Endothelial cell (in vitro differentiated cells): ENCODE data around the gene ORC2. TPM values are rescaled to one million over a fixed set of nuclear protein-coding genes. Genes with fewer than 3 reads are reported as not detected.

Source experiments
- DNase-seq: peaks from one replicate; pipeline ENCODE4 v3.0.0; 2021; ENCODE audit warnings: low spot score
- H3K27ac Mint-ChIP-seq: one replicate; pipeline ENCODE4 v1.8.0; 2021; ENCODE audit warnings: mixed read lengths, inconsistent platforms; ENCODE audit not compliant: unreplicated experiment
- H3K27me3 Mint-ChIP-seq: one replicate; pipeline ENCODE4 v1.8.0; 2021; ENCODE audit warnings: mild to moderate bottlenecking, moderate library complexity, mixed read lengths, inconsistent platforms; ENCODE audit not compliant: unreplicated experiment
- H3K36me3 Mint-ChIP-seq: one replicate; pipeline ENCODE4 v1.8.0; 2021; ENCODE audit warnings: mild to moderate bottlenecking, low read depth, mixed read lengths, inconsistent platforms; ENCODE audit not compliant: unreplicated experiment
- H3K4me1 Mint-ChIP-seq: one replicate; pipeline ENCODE4 v1.8.0; 2021; ENCODE audit warnings: mild to moderate bottlenecking, mixed read lengths, inconsistent platforms; ENCODE audit not compliant: unreplicated experiment
- H3K4me3 Mint-ChIP-seq: one replicate; pipeline ENCODE4 v1.8.0; 2021; ENCODE audit warnings: mild to moderate bottlenecking, mixed read lengths, inconsistent platforms; ENCODE audit not compliant: unreplicated experiment
- H3K9me3 Mint-ChIP-seq: one replicate; pipeline ENCODE4 v1.8.0; 2021; ENCODE audit warnings: mixed read lengths, inconsistent platforms; ENCODE audit not compliant: unreplicated experiment
- CTCF ChIP-seq: fragments of 200-600 bp; sonication (generic); IDR thresholded peaks from one replicate; pipeline ENCODE4 v1.5.0; 2021; ENCODE audit warnings: antibody characterized with exemption; ENCODE audit not compliant: unreplicated experiment
- total RNA-seq: library from RNA; stranded (reverse); fragmentation: NEBNext Ultra II Directional; extraction: Animal tissue kit (Norgen Biotek cat#: 25700); gene quantifications from one replicate; pipeline ENCODE4 v1.2.1, GENCODE V29; 2021; ENCODE audit not compliant: unreplicated experiment

The ORC2 gene
- total RNA-seq, 1 donor from 2014 or later, result 57.6 TPM

DNA sequence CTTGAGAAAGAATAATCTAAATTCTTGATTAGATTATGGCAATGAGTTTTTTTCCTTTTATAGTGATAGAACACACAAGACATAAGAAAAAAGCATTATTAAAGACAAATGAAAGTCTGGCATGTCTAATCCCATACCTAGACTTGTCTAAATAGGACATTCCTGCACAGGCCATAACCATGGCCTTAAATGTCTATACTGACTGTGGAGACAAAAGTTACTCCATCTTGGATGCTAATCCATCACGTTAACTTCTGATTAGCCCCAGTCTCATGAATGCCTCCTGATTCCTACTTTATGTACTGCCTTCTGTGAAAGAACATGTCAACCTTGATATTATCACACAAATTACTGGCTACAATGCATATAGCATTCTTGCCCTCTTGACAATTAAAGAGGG is 23.6 kb downstream of the ORC2 start:
- Mint-ChIP-seq H3K36me3 (peaks cover 20% of the 10 kb centered on the region), H3K9me3 (no peaks in the 10 kb centered on the region), H3K4me3 (no peak overlapping the region)

DNA sequence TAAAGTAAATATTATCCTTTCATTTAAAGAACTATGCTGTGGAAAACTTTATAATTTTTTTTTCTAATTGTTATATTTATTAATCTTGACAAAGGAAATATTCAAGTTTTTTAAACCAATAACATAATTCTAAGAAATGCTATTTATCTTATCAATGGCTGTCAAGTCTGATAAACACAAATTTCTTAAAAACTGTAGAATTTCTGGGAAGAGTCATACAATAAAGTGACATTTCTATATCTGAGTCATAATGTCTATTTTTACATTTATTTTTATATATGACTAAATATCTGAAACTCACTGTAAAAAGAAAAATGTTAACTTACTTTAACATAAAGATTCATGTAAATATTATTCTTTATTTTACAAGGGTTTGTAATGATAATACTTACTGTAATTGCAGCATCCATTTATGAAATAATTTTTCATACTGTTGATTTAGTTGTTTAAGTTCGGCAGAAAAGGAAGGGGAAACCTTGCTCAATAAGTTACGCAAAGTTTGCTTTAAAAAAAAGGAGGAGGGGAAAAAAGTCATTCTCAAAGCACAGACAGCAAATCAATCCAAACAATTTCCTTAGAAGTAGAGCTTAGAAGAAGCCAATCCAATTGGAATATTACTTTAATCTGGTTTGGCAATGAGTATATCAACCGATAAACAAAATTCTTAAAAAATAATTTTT is 32.4 kb downstream of the ORC2 start:
- Mint-ChIP-seq H3K4me1 (no peaks in the 10 kb centered on the region), H3K27ac (no peak overlapping the region), H3K27me3 (peaks cover 2% of the 10 kb centered on the region), H3K9me3 (no peaks in the 10 kb centered on the region), H3K36me3 (peaks cover 23% of the 10 kb centered on the region), H3K4me3 (no peak overlapping the region)
- TF ChIP-seq CTCF, result no peak
- DNase-seq, result no peak

More for the DNA sequence above, 23.6 kb downstream of the ORC2 start:
- no peak for DNase-seq
- H3K27me3 Mint-ChIP-seq, result no peaks in the 10 kb centered on the region
- no peaks in the 10 kb centered on the region for H3K4me1 Mint-ChIP-seq
- no peak overlapping the region for H3K27ac Mint-ChIP-seq
- no peak for TF ChIP-seq CTCF

DNA sequence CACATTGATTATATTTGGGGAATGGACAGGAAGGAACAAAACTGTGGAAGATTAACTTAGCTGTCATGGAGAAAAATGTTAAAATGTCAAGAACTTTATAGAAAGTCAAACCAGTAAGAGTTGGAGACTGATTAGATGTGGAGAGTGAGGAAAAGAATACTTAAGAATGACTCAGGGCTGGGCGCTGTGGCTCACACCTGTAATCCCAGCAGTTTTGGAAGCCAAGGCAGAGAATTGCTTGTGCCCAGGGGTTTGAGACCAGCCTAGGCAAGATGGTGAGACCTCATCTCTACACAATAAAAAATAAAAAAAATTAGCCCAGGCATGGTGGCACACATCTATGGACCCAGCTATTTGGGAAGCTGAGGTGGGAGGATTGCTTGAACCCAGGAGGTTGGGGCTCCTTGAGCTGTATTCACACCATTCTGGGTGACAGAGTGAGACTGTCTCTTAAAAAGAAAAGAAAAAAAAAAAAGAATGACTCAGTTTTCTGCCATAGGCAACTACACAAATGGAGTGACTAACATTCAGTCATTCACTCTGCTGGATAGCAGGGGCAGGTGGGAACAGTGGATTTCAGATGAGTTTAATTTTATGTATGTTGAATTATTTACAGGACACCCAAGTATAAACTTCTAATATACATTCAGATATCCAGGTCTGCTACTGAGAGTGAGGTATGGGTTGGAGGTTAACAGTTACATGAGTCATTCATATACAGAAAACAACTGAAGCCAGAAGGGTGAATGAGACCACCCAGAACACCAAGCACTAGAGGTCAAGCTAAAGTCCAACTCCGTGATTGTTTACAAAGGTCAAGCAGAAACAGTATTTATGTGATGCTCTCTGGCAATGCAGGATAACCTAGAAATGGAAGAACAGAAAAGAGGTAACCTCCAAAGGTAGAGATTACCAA is 33.9 kb downstream of the ORC2 start:
- Mint-ChIP-seq H3K27ac (no peak overlapping the region), H3K9me3 (no peaks in the 10 kb centered on the region), H3K4me3 (peak overlapping the region; percentile 5), H3K36me3 (peaks cover 22% of the 10 kb centered on the region), H3K4me1 (no peaks in the 10 kb centered on the region), H3K27me3 (peaks cover 2% of the 10 kb centered on the region)
- DNase-seq, result no peak
- TF ChIP-seq CTCF, result no peak

DNA sequence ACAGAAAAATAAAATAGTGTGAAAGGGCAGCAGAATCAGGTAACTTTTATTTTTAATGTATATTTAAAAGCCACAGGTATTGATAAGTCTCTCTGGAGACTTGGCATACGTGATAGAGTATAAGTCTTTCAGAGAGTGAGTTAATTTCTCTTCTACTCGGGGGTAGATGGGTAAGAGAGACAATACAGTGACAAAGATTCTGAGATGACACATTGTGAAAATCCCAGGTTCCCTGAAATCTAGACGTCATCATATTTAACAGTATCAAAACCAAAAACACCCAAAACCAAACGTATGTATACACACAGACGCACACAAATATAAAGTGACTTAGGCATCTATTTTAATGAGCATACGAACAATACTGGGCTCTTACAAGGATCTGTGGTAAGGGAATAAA is 41.0 kb downstream of the ORC2 start:
- no peaks in the 10 kb centered on the region for H3K9me3 Mint-ChIP-seq
- no peaks in the 10 kb centered on the region for H3K27me3 Mint-ChIP-seq
- H3K36me3 Mint-ChIP-seq, result peaks cover 11% of the 10 kb centered on the region
- TF ChIP-seq CTCF, result no peak
- H3K4me3 Mint-ChIP-seq, result no peak overlapping the region
- H3K4me1 Mint-ChIP-seq, result no peaks in the 10 kb centered on the region
- DNase-seq, result no peak
- no peak overlapping the region for H3K27ac Mint-ChIP-seq

DNA sequence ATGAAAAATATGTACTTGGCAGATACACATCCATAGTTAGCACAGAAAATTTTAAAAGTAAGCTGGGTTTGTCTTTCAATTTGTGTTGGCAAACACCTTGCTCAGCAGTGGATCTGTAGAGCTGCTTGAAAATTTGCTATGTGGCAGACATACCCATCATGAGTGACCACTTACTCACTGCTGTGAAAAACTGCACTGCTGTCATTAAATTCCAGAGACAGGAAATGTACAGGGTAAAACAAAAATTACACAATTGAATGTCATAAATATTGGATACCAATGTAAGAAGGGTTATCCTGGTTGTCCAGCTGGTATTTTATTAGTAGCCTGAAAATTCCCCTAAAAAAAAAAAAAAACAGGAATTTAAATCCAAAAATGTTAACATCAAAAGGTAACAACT is 49.8 kb downstream of the ORC2 start:
- TF ChIP-seq CTCF, result no peak
- Mint-ChIP-seq H3K9me3 (no peaks in the 10 kb centered on the region), H3K4me3 (no peak overlapping the region), H3K27me3 (no peaks in the 10 kb centered on the region), H3K4me1 (no peaks in the 10 kb centered on the region), H3K27ac (no peak overlapping the region), H3K36me3 (peaks cover 33% of the 10 kb centered on the region)
- DNase-seq, result no peak
